Omental fat pad (tissue), 4 donors: ENCODE results near the gene CMTM5. TPM values are rescaled to one million over a fixed set of nuclear protein-coding genes. Genes with fewer than 3 reads are reported as not detected.

Source experiments
- ATAC-seq: fragments of 150-250 bp; one replicate; pipeline ENCODE4 v1.9.1; 2016; ENCODE audit warnings: mild to moderate bottlenecking, moderate library complexity; ENCODE audit not compliant: low FRiP score
- DNase-seq: peaks from one replicate; pipeline ENCODE4 v3.0.0-alpha.2; 2019; ENCODE audit warnings: low spot score
- total RNA-seq, 4 donors: library from RNA; depleted of rRNA; stranded (reverse); fragments of >200 nt; gene quantifications; one replicate each; pipeline ENCODE4 v1.1.0, GENCODE V29; 2016
- TF ChIP-seq, protein P1 (sequence below), 3 donors: fragments of 450-650 bp; IDR thresholded peaks; one replicate each; pipeline ENCODE4 v1.5.1; 2016 to 2017; ENCODE audit warnings: antibody characterized with exemption in 3 of 3, mild to moderate bottlenecking in 3 of 3, moderate library complexity in 2 of 3

Gene CMTM5
- total RNA-seq, 4 donors from 2014 or later, result not detected

DNA sequence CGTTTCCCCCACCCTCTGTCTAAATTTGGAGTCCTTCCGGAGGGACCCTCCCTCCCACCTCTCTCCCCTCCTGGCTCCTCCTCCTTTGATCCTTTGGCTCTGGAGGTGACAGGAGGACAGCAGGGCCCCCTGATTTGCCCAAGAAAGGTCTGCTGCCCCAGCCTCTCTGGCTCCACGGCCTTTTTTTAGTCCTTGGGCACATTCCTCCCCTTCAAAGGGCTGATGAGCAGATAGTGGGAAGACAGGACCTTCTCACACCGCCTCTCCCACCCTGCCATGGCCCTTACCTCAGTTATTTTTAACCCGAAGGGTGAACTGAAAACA lies 31.4 kb downstream of the CMTM5 start:
- ATAC-seq (no peak), DNase-seq (no peak)
- TF ChIP-seq, protein P1, sequence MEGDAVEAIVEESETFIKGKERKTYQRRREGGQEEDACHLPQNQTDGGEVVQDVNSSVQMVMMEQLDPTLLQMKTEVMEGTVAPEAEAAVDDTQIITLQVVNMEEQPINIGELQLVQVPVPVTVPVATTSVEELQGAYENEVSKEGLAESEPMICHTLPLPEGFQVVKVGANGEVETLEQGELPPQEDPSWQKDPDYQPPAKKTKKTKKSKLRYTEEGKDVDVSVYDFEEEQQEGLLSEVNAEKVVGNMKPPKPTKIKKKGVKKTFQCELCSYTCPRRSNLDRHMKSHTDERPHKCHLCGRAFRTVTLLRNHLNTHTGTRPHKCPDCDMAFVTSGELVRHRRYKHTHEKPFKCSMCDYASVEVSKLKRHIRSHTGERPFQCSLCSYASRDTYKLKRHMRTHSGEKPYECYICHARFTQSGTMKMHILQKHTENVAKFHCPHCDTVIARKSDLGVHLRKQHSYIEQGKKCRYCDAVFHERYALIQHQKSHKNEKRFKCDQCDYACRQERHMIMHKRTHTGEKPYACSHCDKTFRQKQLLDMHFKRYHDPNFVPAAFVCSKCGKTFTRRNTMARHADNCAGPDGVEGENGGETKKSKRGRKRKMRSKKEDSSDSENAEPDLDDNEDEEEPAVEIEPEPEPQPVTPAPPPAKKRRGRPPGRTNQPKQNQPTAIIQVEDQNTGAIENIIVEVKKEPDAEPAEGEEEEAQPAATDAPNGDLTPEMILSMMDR (IDR thresholded peaks at IDR 0.05), result no peak

- ATAC-seq, result no peak
- DNase-seq, result no peak
- TF ChIP-seq, protein P1 (IDR thresholded peaks at IDR 0.05), result no peak
These were observed 32.6 kb downstream of the CMTM5 start for GRCh38 chr14:23409475-23409874.

GRCh38 chr14:23409966-23410635 lies 33.3 kb downstream of the CMTM5 start:
- TF ChIP-seq, protein P1 (IDR thresholded peaks at IDR 0.05), result no peak
- DNase-seq, result no peak

DNA sequence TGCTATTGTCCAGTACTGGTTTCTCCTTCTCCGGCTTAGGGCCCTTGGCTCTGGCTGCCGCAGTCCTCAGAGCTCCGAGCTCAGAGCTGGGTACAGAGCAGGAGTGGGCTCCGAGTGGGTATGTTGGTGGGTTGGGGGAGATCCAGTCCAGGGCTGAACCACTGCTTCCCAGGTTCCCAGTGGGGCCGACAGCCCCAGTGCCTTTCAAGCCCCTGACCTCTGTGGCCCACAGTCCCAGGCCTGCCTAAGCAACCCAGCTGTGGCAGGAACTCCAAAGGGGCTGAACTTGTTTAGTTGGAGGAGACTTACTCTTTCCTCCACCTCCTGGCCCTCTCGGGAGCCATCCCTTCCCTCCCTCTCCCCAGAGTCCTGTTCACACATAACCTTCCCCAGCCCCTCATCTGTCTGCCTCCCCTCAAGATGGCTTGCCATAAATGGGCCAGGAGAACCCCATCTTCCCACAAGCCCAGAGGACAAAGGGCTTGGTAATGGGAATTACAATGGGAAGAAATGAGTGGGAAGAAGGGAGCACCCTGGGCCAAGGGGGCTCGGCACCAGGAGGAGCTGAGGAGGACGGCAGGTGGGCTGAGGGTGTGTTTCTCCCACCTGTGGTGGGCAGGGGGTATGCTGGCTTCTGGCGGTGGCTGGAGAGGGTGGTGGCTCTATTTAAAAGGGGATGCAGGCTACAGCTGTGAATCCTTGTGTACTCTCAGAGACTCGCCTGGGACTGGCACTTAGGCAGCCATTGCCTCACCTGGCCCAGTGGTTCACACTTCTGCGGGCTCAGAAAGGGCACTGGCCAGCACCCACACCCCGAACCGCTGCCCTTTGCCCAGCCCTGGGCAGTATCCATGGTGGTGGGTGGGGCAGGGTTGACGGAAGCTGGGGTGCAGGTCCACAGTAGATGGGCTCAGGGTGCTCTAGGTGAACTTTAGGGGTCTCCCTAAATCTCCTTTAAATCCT lies 35.0 kb downstream of the CMTM5 start:
- DNase-seq (no peak), ATAC-seq (no peak)
- TF ChIP-seq, protein P1 (IDR thresholded peaks at IDR 0.05), result no peak

More at GRCh38 chr14:23409966-23410635, 33.3 kb downstream of the CMTM5 start:
- no peak for ATAC-seq

DNA sequence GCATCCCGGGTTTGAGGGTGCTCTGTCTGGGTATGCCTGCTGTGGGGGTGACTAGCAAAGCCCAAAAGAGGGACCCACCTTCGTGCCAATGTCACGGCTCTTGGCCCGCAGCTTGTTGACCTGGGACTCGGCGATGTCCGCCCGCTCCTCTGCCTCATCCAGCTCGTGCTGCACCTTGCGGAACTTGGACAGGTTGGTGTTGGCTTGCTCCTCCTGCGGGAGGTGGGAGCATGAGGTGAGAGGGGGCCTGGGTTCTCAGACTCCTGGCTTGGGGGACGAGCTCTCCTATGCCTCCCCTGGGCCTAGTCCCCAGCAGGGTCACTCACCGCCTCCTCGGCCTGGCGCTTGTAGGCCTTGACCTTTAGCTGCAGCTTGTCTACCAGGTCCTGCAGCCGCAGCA lies 36.8 kb downstream of the CMTM5 start:
- ATAC-seq (no peak), DNase-seq (no peak)
- TF ChIP-seq, protein P1 (IDR thresholded peaks at IDR 0.05), result no peak

DNA sequence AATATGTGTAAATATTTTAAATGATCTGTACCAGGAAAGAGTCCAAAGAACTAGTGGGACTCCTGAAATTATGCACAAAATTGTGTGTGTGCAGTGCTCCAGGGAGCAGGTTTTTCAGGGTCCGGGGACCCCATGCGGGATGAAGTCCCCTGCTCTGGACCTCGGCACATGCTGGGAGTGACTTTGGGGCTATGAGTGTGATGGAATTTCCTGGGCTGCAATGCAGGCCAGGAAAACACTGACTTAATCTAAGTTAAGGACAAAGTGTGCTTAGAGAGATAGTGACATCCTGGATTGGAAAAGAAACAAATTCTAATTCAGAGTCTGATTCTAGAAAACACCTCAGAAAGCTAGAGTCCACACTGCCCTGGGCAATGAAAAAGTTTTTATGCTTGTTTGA lies 37.4 kb downstream of the CMTM5 start:
- TF ChIP-seq, protein P1 (IDR thresholded peaks at IDR 0.05), result no peak
- ATAC-seq, result no peak
- no peak for DNase-seq
